Neural cell (in vitro differentiated cells): ENCODE results near the gene CERS3.

Experiments
- EP300 ChIP-seq: fragments of 450-650 bp; conservative IDR thresholded peaks from 2 replicates; pipeline ENCODE4 v1.6.1; 2014; ENCODE audit warnings: antibody characterized with exemption, mild to moderate bottlenecking, moderate library complexity; ENCODE audit not compliant: poor library complexity, severe bottlenecking
- EZH2 ChIP-seq: fragments of 200-600, 300-800 bp; shearing (Covaris generic), sonication (generic); IDR thresholded peaks from 2 replicates; pipeline ENCODE4 v1.6.1; 2014; ENCODE audit warnings: antibody characterized with exemption, low read length, borderline replicate concordance, mild to moderate bottlenecking; ENCODE audit not compliant: insufficient read depth, poor library complexity, severe bottlenecking
- TF ChIP-seq, protein P1 (sequence below): fragments of 450-650 bp; IDR thresholded peaks from 2 replicates; pipeline ENCODE4 v1.5.1; 2014; ENCODE audit warnings: antibody characterized with exemption, mild to moderate bottlenecking, moderate library complexity; ENCODE audit not compliant: poor library complexity, severe bottlenecking

DNA sequence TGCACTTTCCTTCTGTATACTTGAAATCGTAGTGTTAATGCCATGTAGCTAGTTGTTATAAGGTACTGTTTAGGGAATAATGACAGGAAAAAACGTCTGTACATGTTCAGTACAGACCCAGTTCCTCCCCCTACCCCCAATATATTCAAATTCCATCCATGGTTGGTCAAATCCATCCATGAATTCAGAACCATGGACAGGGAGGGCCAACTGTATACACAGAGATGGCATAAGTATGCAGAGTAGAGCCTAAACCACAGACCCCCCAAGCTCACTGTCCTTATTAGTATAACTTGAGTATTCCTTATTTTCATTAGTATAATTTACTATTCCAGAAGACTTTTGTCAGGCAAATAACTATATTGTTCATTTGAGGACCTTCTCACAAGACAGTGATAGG, 135.7 kb downstream of the CERS3 start:
- TF ChIP-seq, protein P1, sequence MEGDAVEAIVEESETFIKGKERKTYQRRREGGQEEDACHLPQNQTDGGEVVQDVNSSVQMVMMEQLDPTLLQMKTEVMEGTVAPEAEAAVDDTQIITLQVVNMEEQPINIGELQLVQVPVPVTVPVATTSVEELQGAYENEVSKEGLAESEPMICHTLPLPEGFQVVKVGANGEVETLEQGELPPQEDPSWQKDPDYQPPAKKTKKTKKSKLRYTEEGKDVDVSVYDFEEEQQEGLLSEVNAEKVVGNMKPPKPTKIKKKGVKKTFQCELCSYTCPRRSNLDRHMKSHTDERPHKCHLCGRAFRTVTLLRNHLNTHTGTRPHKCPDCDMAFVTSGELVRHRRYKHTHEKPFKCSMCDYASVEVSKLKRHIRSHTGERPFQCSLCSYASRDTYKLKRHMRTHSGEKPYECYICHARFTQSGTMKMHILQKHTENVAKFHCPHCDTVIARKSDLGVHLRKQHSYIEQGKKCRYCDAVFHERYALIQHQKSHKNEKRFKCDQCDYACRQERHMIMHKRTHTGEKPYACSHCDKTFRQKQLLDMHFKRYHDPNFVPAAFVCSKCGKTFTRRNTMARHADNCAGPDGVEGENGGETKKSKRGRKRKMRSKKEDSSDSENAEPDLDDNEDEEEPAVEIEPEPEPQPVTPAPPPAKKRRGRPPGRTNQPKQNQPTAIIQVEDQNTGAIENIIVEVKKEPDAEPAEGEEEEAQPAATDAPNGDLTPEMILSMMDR = no peak
- TF ChIP-seq EP300 = no peak
- no peak for TF ChIP-seq EZH2
